HepG2 (cell line): ENCODE measurements around the gene FBXL13. TPM values are rescaled to one million over a fixed set of nuclear protein-coding genes. Genes with fewer than 3 reads are reported as not detected.

ENCODE experiments used
- ATAC-seq: fragments of 200-7000 bp; cut with Tn5 transposase; 3 replicates; pipeline ENCODE4 v1.9.1; 2020; ENCODE audit warnings: mild to moderate bottlenecking, moderate library complexity
- BruUV-seq: library from RNA; stranded (reverse); fragments of 400-500 nt; replicated peaks from 2 replicates; lab custom pipeline; 2021; lab: Mats Ljungman, UMichigan
- CTCF ChIA-PET: fragments of 300-600 bp; formaldehyde crosslinking; extraction: SDS; loops from one replicate; lab custom pipeline; 2021; ENCODE audit warnings: low total read pairs, inconsistent platforms, low intra/inter-chr PET ratio; lab: Yijun Ruan, JAX
- POLR2A ChIA-PET: fragments of 350-600 bp; sonication (Branson Sonifier 250); formaldehyde crosslinking; loops from one replicate; lab custom pipeline; 2020; ENCODE audit warnings: antibody characterized with exemption, inconsistent platforms; lab: Yijun Ruan, JAX
- DNase-seq: peaks from one replicate; pipeline ENCODE4 v3.0.0-alpha.2; 2015; ENCODE audit warnings: low spot score
- FAIRE-seq: peaks from 3 replicates; lab custom pipeline; 2011; peaks lifted over from hg19 to GRCh38; lab: Jason Lieb, UNC
- H2AFZ ChIP-seq: one replicate; pipeline ENCODE4 v1.6.1; 2011; ENCODE audit warnings: low read length, inconsistent platforms
- H3K27ac ChIP-seq: fragments of 300-600 bp; 3 replicates; pipeline ENCODE4 v1.8.0; 2011; ENCODE audit warnings: mixed run types, mild to moderate bottlenecking, mixed read lengths, low read length, inconsistent platforms; ENCODE audit not compliant: insufficient read depth; ENCODE audit errors: extremely low read length
- H3K27me3 ChIP-seq, 2 experiments: fragments of 200-600 bp in 1 of 2; 2 replicates in 1 of 2; 3 replicates in 1 of 2; pipeline versions ENCODE4 v1.6.0 to v1.8.0; 2011; ENCODE audit warnings: low read length in 2 of 2, mild to moderate bottlenecking in 2 of 2, moderate library complexity in 2 of 2, inconsistent platforms in 1 of 2; ENCODE audit not compliant: insufficient read depth in 2 of 2, control insufficient read depth in 1 of 2
- H3K36me3 ChIP-seq, 2 experiments: fragments of 200-600 bp in 1 of 2; replicated peaks in 1 of 2; 2 replicates in 1 of 2; 3 replicates in 1 of 2; pipeline versions ENCODE4 v1.5.1 to v1.8.0; 2011; ENCODE audit warnings: low read length in 2 of 2, inconsistent platforms in 1 of 2; ENCODE audit not compliant: insufficient read depth in 2 of 2, control insufficient read depth in 1 of 2
- H3K4me1 ChIP-seq: 2 replicates; pipeline ENCODE4 v1.5.1; 2012; ENCODE audit warnings: low read length, inconsistent platforms; ENCODE audit not compliant: insufficient read depth
- H3K4me2 ChIP-seq: 2 replicates; pipeline ENCODE4 v1.6.0; 2011; ENCODE audit warnings: low read depth, low read length, inconsistent platforms
- H3K4me3 ChIP-seq, 3 experiments: fragments of 200-600 bp in 1 of 3; sonication (generic), shearing (Covaris generic) in 1 of 3; replicated peaks in 1 of 3; 2 replicates each; pipeline ENCODE4 v1.5.1; 2011 to 2016; ENCODE audit warnings: low read length in 3 of 3, inconsistent platforms in 2 of 3, low read depth in 2 of 3, mild to moderate bottlenecking in 2 of 3, control low read depth in 1 of 3, mixed read lengths in 1 of 3; ENCODE audit not compliant: insufficient read depth in 1 of 3
- H3K79me2 ChIP-seq: one replicate; pipeline ENCODE4 v1.6.1; 2011; ENCODE audit warnings: low read length, inconsistent platforms; ENCODE audit not compliant: insufficient read depth
- H3K9ac ChIP-seq: 2 replicates; pipeline ENCODE4 v1.6.0; 2011; ENCODE audit warnings: mild to moderate bottlenecking, low read depth, low read length, inconsistent platforms; ENCODE audit not compliant: insufficient read depth
- H3K9me3 ChIP-seq: 2 replicates; pipeline ENCODE4 v1.5.1; 2012; ENCODE audit warnings: mild to moderate bottlenecking, low read length
- H4K20me1 ChIP-seq: 2 replicates; pipeline ENCODE4 v1.6.0; 2011; ENCODE audit warnings: inconsistent platforms, mild to moderate bottlenecking, low read length, moderate library complexity; ENCODE audit not compliant: insufficient read depth
- DNMT1 ChIP-seq: sonication (generic); formaldehyde crosslinking; IDR thresholded peaks from 2 replicates; pipeline ENCODE4 v1.5.1; 2020; ENCODE audit warnings: mild to moderate bottlenecking, missing genetic modification reagents
- ELF4 ChIP-seq: sonication (generic); formaldehyde crosslinking; IDR thresholded peaks from 2 replicates; pipeline ENCODE4 v1.5.0; 2020; ENCODE audit warnings: missing genetic modification reagents, mild to moderate bottlenecking, moderate library complexity, borderline replicate concordance
- FIP1L1 ChIP-seq: fragments of 200-400 bp; formaldehyde crosslinking; IDR thresholded peaks from 2 replicates; pipeline ENCODE4 v1.6.1; 2018; ENCODE audit warnings: low read depth, mild to moderate bottlenecking, low read length, moderate library complexity, borderline replicate concordance; ENCODE audit not compliant: insufficient read depth
- REST ChIP-seq, 2 experiments: IDR thresholded peaks; 2 replicates each; pipeline ENCODE4 v1.6.1; 2011 to 2012; ENCODE audit warnings: low read length in 2 of 2, borderline replicate concordance in 1 of 2, low read depth in 1 of 2, mild to moderate bottlenecking in 1 of 2, moderate library complexity in 1 of 2
- SYNCRIP ChIP-seq: fragments of 200-400 bp; formaldehyde crosslinking; IDR thresholded peaks from 2 replicates; pipeline ENCODE4 v1.6.1; 2018; ENCODE audit warnings: mild to moderate bottlenecking, low read depth, low read length; ENCODE audit not compliant: insufficient read depth
- ZGPAT ChIP-seq: IDR thresholded peaks from 2 replicates; pipeline ENCODE4 v1.6.1; 2016; ENCODE audit warnings: mild to moderate bottlenecking
- ZNF180 ChIP-seq: sonication (generic); formaldehyde crosslinking; IDR thresholded peaks from 2 replicates; pipeline ENCODE4 v1.4.0; 2020; ENCODE audit warnings: low read depth, missing genetic modification reagents, borderline replicate concordance
- ZNF234 ChIP-seq: sonication (generic); formaldehyde crosslinking; conservative IDR thresholded peaks from 2 replicates; pipeline ENCODE4 v1.5.1; 2020; ENCODE audit warnings: mild to moderate bottlenecking, missing genetic modification reagents
- ZNF251 ChIP-seq: sonication (generic); formaldehyde crosslinking; IDR thresholded peaks from 2 replicates; pipeline ENCODE4 v1.9.0; 2021; ENCODE audit warnings: mild to moderate bottlenecking, missing genetic modification reagents
- ZNF292 ChIP-seq: sonication (generic); formaldehyde crosslinking; IDR thresholded peaks from 2 replicates; pipeline ENCODE4 v1.8.1; 2022; ENCODE audit warnings: mild to moderate bottlenecking, low read depth, missing genetic modification reagents, borderline replicate concordance
- ZNF503 ChIP-seq: sonication (generic); formaldehyde crosslinking; IDR thresholded peaks from 2 replicates; pipeline ENCODE4 v1.4.0; 2020; ENCODE audit warnings: missing genetic modification reagents
- ZNF549 ChIP-seq: sonication (generic); formaldehyde crosslinking; IDR thresholded peaks from 2 replicates; pipeline ENCODE4 v1.5.0; 2020; ENCODE audit warnings: missing genetic modification reagents
- ZUFSP ChIP-seq: sonication (generic); formaldehyde crosslinking; IDR thresholded peaks from 2 replicates; pipeline ENCODE4 v1.9.0; 2021; ENCODE audit warnings: missing genetic modification reagents, mild to moderate bottlenecking, borderline replicate concordance
- WGBS: methylation state at CpG from one replicate; pipeline ENCODE4 v1.1.6; 2017; ENCODE audit warnings: low lambda C conversion rate; 5-methylcytosine and 5-hydroxymethylcytosine counted together
- in situ Hi-C: cut with HindIII; loops from 2 replicates; pipeline ENCODE4 v1.10.0; 2017; ENCODE audit warnings: low pct_unique_long_range_greater_than_20kb; ENCODE audit not compliant: extremely low pct_ligation_motif_present
- intact Hi-C: fragments of 100-400 bp; cut with micrococcal nuclease; formaldehyde crosslinking; loops from one replicate; pipeline ENCODE4 v1.10.0; 2022; ENCODE audit not compliant: unreplicated experiment
- polyA plus RNA-seq, 8 experiments: library from polyadenylated mRNA; depleted of rRNA in 3 of 8; stranded (reverse) in 7 of 8; unstranded in 1 of 8; fragments of >200 nt; fragmentation: Illumina TruSeq in 4 of 8; extraction: Trizol in 4 of 8; gene quantifications; 2 replicates each; pipeline versions ENCODE4 v1.2.1 to v1.2.3, GENCODE V29; 2011 to 2016; ENCODE audit warnings: low read depth in 4 of 8, missing spikeins in 1 of 8, mixed read lengths in 1 of 8; ENCODE audit not compliant: insufficient read depth in 1 of 8
- total RNA-seq, 5 experiments: library from RNA; depleted of rRNA; stranded (reverse); fragments of >200 nt; fragmentation: Illumina TruSeq; extraction: Trizol; gene quantifications; 2 replicates each; pipeline ENCODE4 v1.2.3, GENCODE V29; 2016; ENCODE audit warnings: low read depth in 1 of 5

Gene FBXL13
- total and polyA plus RNA-seq, 2 of the 13 experiments (the other 11 are each of a cell fraction or from before 2014, with no cell fraction given) = 0.24 to 0.77 TPM

GRCh38 chr7:102913826-102914225, 160.8 kb downstream of the FBXL13 start (continued):
- TF ChIP-seq ZUFSP (CRISPR knock-in tag) (no peak), ZNF503 (CRISPR knock-in tag) (no peak)

GRCh38 chr7:102912742-102913141, 161.9 kb downstream of the FBXL13 start, which contains the start of gene LRRC17:
TSS of gene LRRC17 (plus strand) at chr7:102913000. CDS start at chr7:102933914, 20,914 bp downstream.
- BruUV-seq = no TSS peak
- Histone ChIP-seq H3K36me3 (no peaks in the 10 kb centered on the region), H3K4me2 (peak within 1 kb of the TSS; percentile 10; the same call in 1 of the 2 replicates), H3K27ac (no peak within 1 kb of the TSS), H3K27me3 (no peaks in the 10 kb centered on the region), H3K9me3 (no peaks in the 10 kb centered on the region), H2AFZ (no peak within 1 kb of the TSS), H3K4me3 (no peak within 1 kb of the TSS), H3K4me1 (no peaks in the 10 kb centered on the region), H3K79me2 (no peaks in the 10 kb centered on the region), H3K9ac (no peak within 1 kb of the TSS), H4K20me1 (no peaks in the 10 kb centered on the region)
- ATAC-seq (no peak), DNase-seq (no peak), FAIRE-seq (no peak)
- intact Hi-C loops = no loop called here
- ChIA-PET CTCF (no interaction called here), POLR2A (no interaction called here)
- in situ Hi-C loops = no loop called here
- 28% methylated on average over 6 of the region's 6 CpGs for WGBS
- TF ChIP-seq ELF4 (no peak), SYNCRIP (no peak), FIP1L1 (no peak), ZGPAT (CRISPR knock-in tag) (no peak), ZNF251 (CRISPR knock-in tag) (no peak), DNMT1 (no peak), ZNF234 (CRISPR knock-in tag) (no peak), REST (IDR thresholded peaks at IDR 0.05; ENCODE audit: borderline replicate concordance in 1 of 2, low read depth in 1 of 2, low read length in 2 of 2) (no peak), ZNF549 (CRISPR knock-in tag) (no peak), ZNF180 (CRISPR knock-in tag) (no peak), ZNF292 (CRISPR knock-in tag) (no peak)
